Body of pancreas (tissue), 4 donors: ENCODE data around the gene TMEM82.

Experiments used
- POLR2A ChIP-seq, 3 donors: fragments of 450-650 bp; IDR thresholded peaks; one replicate each; pipeline ENCODE4 v1.6.1; 2016; ENCODE audit warnings: antibody characterized with exemption in 3 of 3, mild to moderate bottlenecking in 2 of 3
- TF ChIP-seq, protein P1 (sequence below), 7 experiments: fragments of 450-650 bp in 4 of 7; fragments of 200-600 bp in 3 of 7; sonication (generic) in 3 of 7; IDR thresholded peaks; one replicate each; pipeline ENCODE4 v1.5.1; 2016 to 2019; ENCODE audit warnings: antibody characterized with exemption in 7 of 7

GRCh38 chr1:15707239-15707925 lies 34.9 kb upstream of the TMEM82 start:
- TF ChIP-seq, protein P1, sequence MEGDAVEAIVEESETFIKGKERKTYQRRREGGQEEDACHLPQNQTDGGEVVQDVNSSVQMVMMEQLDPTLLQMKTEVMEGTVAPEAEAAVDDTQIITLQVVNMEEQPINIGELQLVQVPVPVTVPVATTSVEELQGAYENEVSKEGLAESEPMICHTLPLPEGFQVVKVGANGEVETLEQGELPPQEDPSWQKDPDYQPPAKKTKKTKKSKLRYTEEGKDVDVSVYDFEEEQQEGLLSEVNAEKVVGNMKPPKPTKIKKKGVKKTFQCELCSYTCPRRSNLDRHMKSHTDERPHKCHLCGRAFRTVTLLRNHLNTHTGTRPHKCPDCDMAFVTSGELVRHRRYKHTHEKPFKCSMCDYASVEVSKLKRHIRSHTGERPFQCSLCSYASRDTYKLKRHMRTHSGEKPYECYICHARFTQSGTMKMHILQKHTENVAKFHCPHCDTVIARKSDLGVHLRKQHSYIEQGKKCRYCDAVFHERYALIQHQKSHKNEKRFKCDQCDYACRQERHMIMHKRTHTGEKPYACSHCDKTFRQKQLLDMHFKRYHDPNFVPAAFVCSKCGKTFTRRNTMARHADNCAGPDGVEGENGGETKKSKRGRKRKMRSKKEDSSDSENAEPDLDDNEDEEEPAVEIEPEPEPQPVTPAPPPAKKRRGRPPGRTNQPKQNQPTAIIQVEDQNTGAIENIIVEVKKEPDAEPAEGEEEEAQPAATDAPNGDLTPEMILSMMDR (IDR thresholded peaks at IDR 0.05): no peak
- no peak for TF ChIP-seq POLR2A (IDR thresholded peaks at IDR 0.05)
